Transverse colon (tissue), 4 donors: ENCODE measurements around the gene AUH.

Experiments used
- EP300 ChIP-seq: sonication (generic); formaldehyde crosslinking; IDR thresholded peaks from one replicate; pipeline ENCODE4 v1.6.1; 2017; ENCODE audit warnings: antibody characterized with exemption, low read depth
- POLR2AphosphoS5 ChIP-seq, 3 donors: sonication (generic); formaldehyde crosslinking; IDR thresholded peaks; one replicate each; pipeline ENCODE4 v1.6.1; 2016; ENCODE audit warnings: antibody characterized with exemption in 3 of 3
- TF ChIP-seq, protein P1 (sequence below), 5 experiments: fragments of 200-600 bp in 3 of 5; fragments of 450-650 bp in 2 of 5; sonication (generic) in 3 of 5; IDR thresholded peaks; 1 replicate in 2 of 5; 2 replicates in 3 of 5; pipeline ENCODE4 v1.5.1; 2016 to 2017; ENCODE audit warnings: antibody characterized with exemption in 5 of 5, inconsistent platforms in 3 of 5, mild to moderate bottlenecking in 2 of 5, moderate library complexity in 1 of 5

GRCh38 chr9:91181541-91181940 lies 180.2 kb downstream of the AUH start:
- TF ChIP-seq, protein P1, sequence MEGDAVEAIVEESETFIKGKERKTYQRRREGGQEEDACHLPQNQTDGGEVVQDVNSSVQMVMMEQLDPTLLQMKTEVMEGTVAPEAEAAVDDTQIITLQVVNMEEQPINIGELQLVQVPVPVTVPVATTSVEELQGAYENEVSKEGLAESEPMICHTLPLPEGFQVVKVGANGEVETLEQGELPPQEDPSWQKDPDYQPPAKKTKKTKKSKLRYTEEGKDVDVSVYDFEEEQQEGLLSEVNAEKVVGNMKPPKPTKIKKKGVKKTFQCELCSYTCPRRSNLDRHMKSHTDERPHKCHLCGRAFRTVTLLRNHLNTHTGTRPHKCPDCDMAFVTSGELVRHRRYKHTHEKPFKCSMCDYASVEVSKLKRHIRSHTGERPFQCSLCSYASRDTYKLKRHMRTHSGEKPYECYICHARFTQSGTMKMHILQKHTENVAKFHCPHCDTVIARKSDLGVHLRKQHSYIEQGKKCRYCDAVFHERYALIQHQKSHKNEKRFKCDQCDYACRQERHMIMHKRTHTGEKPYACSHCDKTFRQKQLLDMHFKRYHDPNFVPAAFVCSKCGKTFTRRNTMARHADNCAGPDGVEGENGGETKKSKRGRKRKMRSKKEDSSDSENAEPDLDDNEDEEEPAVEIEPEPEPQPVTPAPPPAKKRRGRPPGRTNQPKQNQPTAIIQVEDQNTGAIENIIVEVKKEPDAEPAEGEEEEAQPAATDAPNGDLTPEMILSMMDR (IDR thresholded peaks at IDR 0.05) = no peak
- TF ChIP-seq EP300 (no peak), POLR2AphosphoS5 (IDR thresholded peaks at IDR 0.05) (no peak)
